ENCODE results near the gene RECK. TPM values are rescaled to one million over a fixed set of nuclear protein-coding genes. Genes with fewer than 3 reads are reported as not detected.

The RECK gene
- total RNA-seq, 4 donors from 2014 or later, result 2.9 to 4.1 (median 3.5) TPM

GRCh38 chr9:36050476-36050875 lies 13.8 kb downstream of the RECK start:
- H3K36me3 ChIP-seq, result no peaks in the 10 kb centered on the region
- no peak for ATAC-seq
- no peak for TF ChIP-seq CTCF (IDR thresholded peaks at IDR 0.05 in 4 of 5, conservative IDR thresholded peaks at IDR 0.05 in 1 of 5)
- no peak for TF ChIP-seq POLR2A (IDR thresholded peaks at IDR 0.05)

DNA sequence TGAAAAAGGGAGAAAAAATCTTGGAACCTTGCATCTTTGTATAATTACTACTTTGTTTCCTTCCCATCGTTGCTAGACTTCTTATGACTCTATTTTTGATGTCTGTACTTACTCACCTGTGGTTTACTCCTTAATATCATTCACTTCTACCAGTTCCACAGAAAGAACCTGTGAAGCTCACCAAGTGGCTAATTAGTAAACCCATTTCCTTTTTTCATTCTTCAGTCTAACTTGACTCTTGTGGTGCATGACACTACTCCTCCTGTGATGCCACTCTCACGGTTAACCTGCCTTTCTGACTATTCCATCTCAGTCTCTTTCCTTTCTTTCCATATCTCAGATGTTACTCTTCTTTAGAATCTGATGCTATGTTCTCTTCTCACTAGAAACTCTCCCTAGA lies 14.6 kb downstream of the RECK start:
- in situ Hi-C loops (cut with MboI; ENCODE audit: low sequenced_read_pairs in 4 of 4) (no loop called here), intact Hi-C loops (cut with DNase I; ENCODE audit: low total_unique reads) (no loop called here)
- Histone ChIP-seq H3K27me3 (no peaks in the 10 kb centered on the region), H3K27ac (no peak overlapping the region), H3K36me3 (no peaks in the 10 kb centered on the region), H3K9me3 (no peaks in the 10 kb centered on the region), H3K4me3 (no peak overlapping the region), H3K4me1 (no peaks in the 10 kb centered on the region)
- no peak for ATAC-seq
- no peak for TF ChIP-seq POLR2A (IDR thresholded peaks at IDR 0.05)
- no peak for TF ChIP-seq CTCF (IDR thresholded peaks at IDR 0.05 in 4 of 5, conservative IDR thresholded peaks at IDR 0.05 in 1 of 5)
- no peak for DNase-seq

More at GRCh38 chr9:36050476-36050875, 13.8 kb downstream of the RECK start:
- Histone ChIP-seq H3K4me3 (no peak overlapping the region), H3K27me3 (no peaks in the 10 kb centered on the region), H3K27ac (no peak overlapping the region), H3K4me1 (no peaks in the 10 kb centered on the region), H3K9me3 (no peaks in the 10 kb centered on the region)
- in situ Hi-C loops (cut with MboI; ENCODE audit: low sequenced_read_pairs in 4 of 4) (no loop called here), intact Hi-C loops (cut with DNase I; ENCODE audit: low total_unique reads) (no loop called here)
- no peak for DNase-seq

DNA sequence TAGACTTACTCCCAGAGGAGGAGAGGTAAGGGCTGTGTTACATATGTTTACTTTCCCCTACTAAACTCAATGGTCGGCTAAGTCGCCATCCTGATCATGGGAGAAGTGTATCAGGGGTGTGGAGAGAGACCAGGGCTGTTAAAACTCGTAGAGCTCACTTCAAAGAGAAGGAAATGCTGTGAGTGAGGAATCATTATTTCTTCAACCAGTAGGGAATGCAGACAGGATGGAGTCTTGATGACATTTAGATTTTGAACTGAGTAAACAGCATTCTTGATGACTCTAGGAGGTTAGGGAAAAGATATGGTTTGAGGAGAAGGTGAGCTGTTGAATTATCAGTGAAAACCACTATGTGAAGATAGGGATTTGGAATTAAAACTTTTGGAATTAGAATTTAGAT lies 17.3 kb downstream of the RECK start:
- ATAC-seq (no peak), DNase-seq (no peak)
- Histone ChIP-seq H3K4me1 (no peaks in the 10 kb centered on the region), H3K9me3 (no peaks in the 10 kb centered on the region), H3K4me3 (no peak overlapping the region), H3K27ac (no peak overlapping the region), H3K36me3 (no peaks in the 10 kb centered on the region), H3K27me3 (no peaks in the 10 kb centered on the region)
- TF ChIP-seq POLR2A (IDR thresholded peaks at IDR 0.05), result no peak
- no peak for TF ChIP-seq CTCF (IDR thresholded peaks at IDR 0.05 in 4 of 5, conservative IDR thresholded peaks at IDR 0.05 in 1 of 5)
- in situ Hi-C loops (cut with MboI; ENCODE audit: low sequenced_read_pairs in 4 of 4) (no loop called here), intact Hi-C loops (cut with DNase I; ENCODE audit: low total_unique reads) (no loop called here)

- Histone ChIP-seq H3K9me3 (no peaks in the 10 kb centered on the region), H3K4me3 (no peak overlapping the region), H3K27ac (no peak overlapping the region), H3K27me3 (no peaks in the 10 kb centered on the region), H3K36me3 (no peaks in the 10 kb centered on the region), H3K4me1 (no peaks in the 10 kb centered on the region)
- ATAC-seq, result no peak
- no peak for DNase-seq
- intact Hi-C loops (cut with DNase I; ENCODE audit: low total_unique reads) (no loop called here), in situ Hi-C loops (cut with MboI; ENCODE audit: low sequenced_read_pairs in 4 of 4) (no loop called here)
- TF ChIP-seq CTCF (IDR thresholded peaks at IDR 0.05 in 4 of 5, conservative IDR thresholded peaks at IDR 0.05 in 1 of 5) (no peak), POLR2A (IDR thresholded peaks at IDR 0.05) (no peak)
These were observed 20.2 kb downstream of the RECK start for GRCh38 chr9:36056896-36057295.

DNA sequence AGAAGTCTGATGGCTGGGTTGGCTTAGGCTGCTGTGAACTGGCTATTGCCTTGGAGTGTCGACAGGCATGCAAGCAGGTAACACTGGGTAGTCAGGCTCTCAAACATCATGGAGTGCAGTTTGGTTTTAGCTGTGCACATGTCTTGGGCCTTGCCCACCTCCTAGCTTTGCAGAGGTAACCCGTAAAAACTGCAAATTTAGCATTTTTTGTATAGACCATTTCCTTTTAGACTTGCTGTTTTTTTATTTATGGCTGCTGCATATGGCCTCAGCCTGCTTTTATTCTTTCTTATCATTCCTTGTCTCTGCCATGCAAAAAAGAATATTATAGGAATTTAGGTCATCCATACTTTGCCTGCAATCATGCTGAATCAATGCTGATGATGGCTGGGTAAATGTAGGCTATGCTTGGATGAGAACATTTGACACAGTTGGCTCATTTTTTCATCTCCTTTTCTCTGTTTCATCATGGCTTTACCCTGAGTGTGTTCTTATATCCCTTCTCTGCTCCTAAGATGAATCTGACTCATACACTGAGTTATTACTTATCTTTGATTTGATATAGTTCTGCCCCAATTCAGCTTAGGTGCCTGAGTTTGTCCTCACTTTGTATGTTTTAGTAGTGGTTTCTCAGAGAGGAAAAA lies 27.2 kb downstream of the RECK start:
- Histone ChIP-seq H3K4me1 (no peaks in the 10 kb centered on the region), H3K27me3 (no peaks in the 10 kb centered on the region), H3K36me3 (no peaks in the 10 kb centered on the region), H3K4me3 (no peak overlapping the region), H3K9me3 (no peaks in the 10 kb centered on the region), H3K27ac (no peak overlapping the region)
- TF ChIP-seq CTCF (IDR thresholded peaks at IDR 0.05 in 4 of 5, conservative IDR thresholded peaks at IDR 0.05 in 1 of 5) (no peak), POLR2A (IDR thresholded peaks at IDR 0.05) (no peak)
- ATAC-seq, result no peak
- in situ Hi-C loops (cut with MboI; ENCODE audit: low sequenced_read_pairs in 4 of 4) (no loop called here), intact Hi-C loops (cut with DNase I; ENCODE audit: low total_unique reads) (no loop called here)
- no peak for DNase-seq
